ENCODE results near the gene KIAA1328. TPM values are rescaled to one million over a fixed set of nuclear protein-coding genes. Genes with fewer than 3 reads are reported as not detected.
A peak's percentile ranks its signal among the peaks of the same experiment; 100 is the strongest.

The KIAA1328 gene
- total and polyA plus RNA-seq, 4 donors: 2.8 to 48.1 (median 7.0) TPM

GRCh38 chr18:37253394-37254235 lies 424.7 kb downstream of the KIAA1328 start:
- H3K36me3 ChIP-seq (ENCODE audit: control insufficient read depth in 4 of 4, insufficient read depth in 4 of 4, low read length in 4 of 4): no peaks in the 10 kb centered on the region
- no peak overlapping the region for H3K4me3 ChIP-seq
- peaks cover 0 to 16% (median 4%) of the 10 kb centered on the region in 3 donors for H3K27me3 ChIP-seq (ENCODE audit: control insufficient read depth in 3 of 3, insufficient read depth in 3 of 3, low read length in 2 of 3)
- peak; percentile 73 for ATAC-seq (ENCODE audit: insufficient read depth, low FRiP score)
- WGBS, 2 donors: 6 to 8% methylated on average over 42 to 83 of the region's 83 CpGs
- H3K9ac ChIP-seq (ENCODE audit: insufficient read depth in 1 of 2, low read length in 2 of 2): no peak overlapping the region
- peaks cover 0 to 15% (median 5%) of the 10 kb centered on the region in 5 donors for H3K4me1 ChIP-seq (ENCODE audit: control insufficient read depth in 5 of 5, insufficient read depth in 5 of 5, low read length in 5 of 5)
- TF ChIP-seq, protein P1, sequence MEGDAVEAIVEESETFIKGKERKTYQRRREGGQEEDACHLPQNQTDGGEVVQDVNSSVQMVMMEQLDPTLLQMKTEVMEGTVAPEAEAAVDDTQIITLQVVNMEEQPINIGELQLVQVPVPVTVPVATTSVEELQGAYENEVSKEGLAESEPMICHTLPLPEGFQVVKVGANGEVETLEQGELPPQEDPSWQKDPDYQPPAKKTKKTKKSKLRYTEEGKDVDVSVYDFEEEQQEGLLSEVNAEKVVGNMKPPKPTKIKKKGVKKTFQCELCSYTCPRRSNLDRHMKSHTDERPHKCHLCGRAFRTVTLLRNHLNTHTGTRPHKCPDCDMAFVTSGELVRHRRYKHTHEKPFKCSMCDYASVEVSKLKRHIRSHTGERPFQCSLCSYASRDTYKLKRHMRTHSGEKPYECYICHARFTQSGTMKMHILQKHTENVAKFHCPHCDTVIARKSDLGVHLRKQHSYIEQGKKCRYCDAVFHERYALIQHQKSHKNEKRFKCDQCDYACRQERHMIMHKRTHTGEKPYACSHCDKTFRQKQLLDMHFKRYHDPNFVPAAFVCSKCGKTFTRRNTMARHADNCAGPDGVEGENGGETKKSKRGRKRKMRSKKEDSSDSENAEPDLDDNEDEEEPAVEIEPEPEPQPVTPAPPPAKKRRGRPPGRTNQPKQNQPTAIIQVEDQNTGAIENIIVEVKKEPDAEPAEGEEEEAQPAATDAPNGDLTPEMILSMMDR (IDR thresholded peaks at IDR 0.05; ENCODE audit: control extremely low read depth, extremely low read depth): no peak
- DNase-seq: peak; percentile 41 to 73 (median 61)
- no peak overlapping the region for H3K27ac ChIP-seq (ENCODE audit: low read depth in 1 of 2, low read length in 1 of 2)
- H3K9me3 ChIP-seq (ENCODE audit: control insufficient read depth in 4 of 4, insufficient read depth in 3 of 4, low read length in 3 of 4): no peaks in the 10 kb centered on the region

DNA sequence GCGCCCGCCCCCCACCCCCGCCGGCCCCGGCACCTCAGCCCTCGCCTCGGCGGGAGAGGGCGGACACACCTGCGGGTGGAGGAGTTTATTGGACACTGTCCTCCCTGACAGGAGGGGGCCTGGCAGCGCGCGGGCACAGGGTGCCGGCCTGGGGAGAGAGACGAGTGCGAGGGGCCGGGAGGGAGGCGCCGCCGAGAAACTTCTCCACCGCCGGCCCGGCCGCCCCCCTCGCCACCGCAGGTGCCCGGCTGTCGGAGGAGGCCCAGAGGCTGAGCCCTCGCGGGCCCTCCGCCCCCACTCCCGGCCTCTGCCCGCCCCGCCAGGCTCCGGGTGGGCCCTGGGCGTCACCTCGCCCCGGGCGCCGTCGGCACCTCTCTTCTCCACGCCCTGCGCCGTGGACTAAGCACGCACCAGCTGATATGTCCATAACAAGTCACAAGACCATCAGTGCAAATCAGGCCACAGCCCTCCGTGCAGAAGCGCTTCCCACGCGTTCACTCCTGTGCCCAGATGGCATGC lies 425.4 kb downstream of the KIAA1328 start:
- Histone ChIP-seq H3K4me3 (no peak overlapping the region), H3K4me1 (ENCODE audit: control insufficient read depth in 5 of 5, insufficient read depth in 5 of 5, low read length in 5 of 5) (peaks cover 0 to 15% (median 5%) of the 10 kb centered on the region in 5 donors), H3K9ac (ENCODE audit: insufficient read depth in 1 of 2, low read length in 2 of 2) (no peak overlapping the region), H3K27ac (ENCODE audit: low read depth in 1 of 2, low read length in 1 of 2) (no peak overlapping the region), H3K36me3 (ENCODE audit: control insufficient read depth in 4 of 4, insufficient read depth in 4 of 4, low read length in 4 of 4) (no peaks in the 10 kb centered on the region), H3K9me3 (ENCODE audit: control insufficient read depth in 4 of 4, insufficient read depth in 3 of 4, low read length in 3 of 4) (no peaks in the 10 kb centered on the region), H3K27me3 (ENCODE audit: control insufficient read depth in 3 of 3, insufficient read depth in 3 of 3, low read length in 2 of 3) (peaks cover 0 to 16% (median 4%) of the 10 kb centered on the region in 3 donors)
- DNase-seq (peak in 1 of 3 donors; percentile 16), ATAC-seq (ENCODE audit: insufficient read depth, low FRiP score) (no peak)
- TF ChIP-seq, protein P1 (IDR thresholded peaks at IDR 0.05; ENCODE audit: control extremely low read depth, extremely low read depth): no peak
- WGBS, 2 donors: 5 to 11% methylated on average over 29 to 49 of the region's 49 CpGs

- H3K27ac ChIP-seq (ENCODE audit: low read depth in 1 of 2, low read length in 1 of 2): no peak overlapping the region
- no peaks in the 10 kb centered on the region for H3K36me3 ChIP-seq (ENCODE audit: control insufficient read depth in 4 of 4, insufficient read depth in 4 of 4, low read length in 4 of 4)
- no peak for ATAC-seq (ENCODE audit: insufficient read depth, low FRiP score)
- no peak for DNase-seq
- H3K4me3 ChIP-seq: no peak overlapping the region
- peaks cover 0 to 15% (median 5%) of the 10 kb centered on the region in 5 donors for H3K4me1 ChIP-seq (ENCODE audit: control insufficient read depth in 5 of 5, insufficient read depth in 5 of 5, low read length in 5 of 5)
- 70 to 72% methylated on average over 12 of the region's 12 CpGs for WGBS, 2 donors
- TF ChIP-seq, protein P1 (IDR thresholded peaks at IDR 0.05; ENCODE audit: control extremely low read depth, extremely low read depth): no peak
- no peak overlapping the region for H3K9ac ChIP-seq (ENCODE audit: insufficient read depth in 1 of 2, low read length in 2 of 2)
- peaks cover 0 to 16% (median 10%) of the 10 kb centered on the region in 3 donors for H3K27me3 ChIP-seq (ENCODE audit: control insufficient read depth in 3 of 3, insufficient read depth in 3 of 3, low read length in 2 of 3)
- no peaks in the 10 kb centered on the region for H3K9me3 ChIP-seq (ENCODE audit: control insufficient read depth in 4 of 4, insufficient read depth in 3 of 4, low read length in 3 of 4)
These were observed 426.0 kb downstream of the KIAA1328 start for GRCh38 chr18:37254973-37255372.
